Activated CD4-positive, CD25-positive, alpha-beta regulatory T cell treated with anti-CD3 and anti-CD28 coated beads, Interleukin-2, amount 50 U/mL, for 16 hours (primary cell): ENCODE data around the gene EVC.

Experiments used
- DNase-seq: peaks from one replicate; pipeline ENCODE4 v3.0.0-alpha.2; 2020; ENCODE audit warnings: low read depth, low spot score

EVC gene

DNA sequence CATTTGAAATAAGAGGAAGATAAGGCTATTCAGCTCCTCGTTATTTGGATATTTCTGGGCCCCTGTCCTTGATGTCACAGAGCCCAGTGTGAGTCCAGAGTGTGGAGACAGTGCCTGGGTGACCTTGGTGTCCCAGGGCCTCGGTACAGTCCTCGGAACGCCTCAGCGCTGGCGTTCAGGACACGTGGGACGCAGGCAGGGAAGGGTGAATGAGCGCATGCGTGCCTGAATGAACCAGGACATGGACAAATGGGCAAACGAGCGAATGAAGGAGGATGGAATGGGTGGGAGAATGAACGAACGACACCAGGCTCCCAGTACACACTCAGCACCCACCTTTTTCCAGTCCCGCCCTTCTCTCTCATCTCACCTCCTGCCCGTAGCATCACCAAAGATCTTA, 44.2 kb downstream of the EVC start:
- no peak for DNase-seq

DNA sequence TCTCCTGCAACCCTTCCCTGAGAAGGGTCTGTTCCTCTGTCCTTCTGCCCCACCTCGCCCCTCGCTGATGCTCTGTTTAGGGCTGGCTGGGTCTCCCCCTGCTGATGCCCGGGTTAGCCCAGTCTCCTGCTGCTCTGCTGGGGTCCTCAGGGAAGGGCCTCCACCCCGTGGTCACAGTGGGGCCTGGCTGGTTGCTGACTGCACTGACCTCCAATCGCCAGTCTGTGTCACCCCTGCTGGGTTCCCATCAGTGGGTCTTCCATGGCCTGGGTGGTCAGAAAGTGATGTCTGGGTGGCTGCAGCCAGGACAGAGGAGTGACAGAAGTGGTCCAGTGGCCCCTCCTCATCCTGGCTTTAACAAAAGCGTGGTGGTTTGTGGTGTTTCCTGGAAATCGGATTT, 44.7 kb downstream of the EVC start:
- no peak for DNase-seq

DNA sequence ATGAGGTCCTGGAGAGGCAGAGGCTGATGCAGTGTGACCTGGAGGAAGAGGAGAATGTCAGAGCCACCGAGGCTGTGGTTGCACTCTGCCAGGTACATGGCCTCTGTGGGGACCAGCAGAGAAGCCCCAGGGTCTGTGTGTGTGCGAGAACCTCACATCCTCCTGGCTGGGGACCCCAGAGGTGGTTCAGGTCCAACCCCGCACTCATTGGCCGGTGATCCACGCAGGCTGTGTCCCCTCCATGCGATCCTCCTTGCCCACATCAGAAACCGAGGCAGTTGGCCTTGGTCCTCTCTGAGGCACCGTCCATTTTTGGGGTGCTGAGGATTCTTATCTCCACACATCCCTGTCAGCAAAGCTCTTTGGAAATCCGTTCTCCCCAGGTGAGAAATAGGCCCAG, 45.3 kb downstream of the EVC start:
- DNase-seq = no peak

DNA sequence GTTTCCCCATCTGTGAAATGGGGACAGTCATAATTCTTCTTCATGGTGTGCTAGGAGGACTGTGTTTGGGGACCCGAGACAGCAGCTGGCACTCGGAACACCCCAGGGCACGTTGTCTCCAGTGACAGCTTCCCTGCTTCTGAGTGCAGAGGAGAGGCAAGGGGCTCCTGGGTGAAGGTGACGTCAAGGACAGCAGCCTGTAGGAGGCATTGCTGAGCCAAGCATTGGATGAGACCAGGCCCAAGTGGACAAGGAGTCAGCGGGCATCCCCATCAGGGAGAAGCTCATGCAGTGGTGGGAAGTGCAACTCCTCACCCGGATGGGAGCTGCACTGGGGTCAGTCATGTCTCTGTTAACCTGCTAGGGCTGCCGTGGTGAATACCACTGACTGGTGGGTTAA, 46.1 kb downstream of the EVC start:
- no peak for DNase-seq

DNA sequence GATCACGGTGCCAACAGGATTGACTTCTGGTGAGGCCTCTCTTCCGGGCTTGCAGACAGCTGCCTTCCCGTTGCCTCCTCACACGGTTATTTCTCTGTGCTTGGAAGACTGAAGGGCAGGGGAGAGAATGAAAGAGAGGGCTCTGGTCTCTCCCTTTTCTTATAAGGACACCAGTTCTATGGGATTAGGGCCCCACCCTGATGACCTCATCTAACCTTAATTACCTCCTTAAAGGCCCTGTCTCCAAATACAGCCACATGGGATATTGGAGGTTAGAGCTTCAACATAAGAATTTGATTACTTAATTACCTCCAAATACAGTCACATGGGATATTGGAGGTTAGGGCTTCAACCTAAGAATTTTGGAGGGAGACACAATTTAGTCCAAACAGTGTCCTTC, 46.5 kb downstream of the EVC start:
- no peak for DNase-seq

DNA sequence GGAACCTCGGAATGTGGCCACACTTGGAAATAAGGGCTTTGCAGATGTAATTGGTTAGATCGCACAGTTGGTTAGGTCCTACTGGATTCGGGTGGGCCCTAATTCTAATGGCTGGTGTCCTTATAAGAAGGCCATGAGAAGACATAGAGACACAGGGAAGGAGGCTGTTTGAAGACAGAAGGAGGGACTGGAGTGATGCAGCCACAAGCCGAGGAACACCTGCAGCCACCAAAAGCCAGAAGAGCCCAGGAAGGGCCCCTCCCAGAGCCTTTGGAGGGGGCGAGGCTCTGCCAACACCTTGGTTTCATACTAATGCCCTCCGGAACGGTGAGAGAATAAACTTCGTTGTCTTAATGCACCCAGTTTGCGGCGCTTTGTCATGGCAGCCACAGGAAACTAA, 47.0 kb downstream of the EVC start:
- DNase-seq = no peak

DNA sequence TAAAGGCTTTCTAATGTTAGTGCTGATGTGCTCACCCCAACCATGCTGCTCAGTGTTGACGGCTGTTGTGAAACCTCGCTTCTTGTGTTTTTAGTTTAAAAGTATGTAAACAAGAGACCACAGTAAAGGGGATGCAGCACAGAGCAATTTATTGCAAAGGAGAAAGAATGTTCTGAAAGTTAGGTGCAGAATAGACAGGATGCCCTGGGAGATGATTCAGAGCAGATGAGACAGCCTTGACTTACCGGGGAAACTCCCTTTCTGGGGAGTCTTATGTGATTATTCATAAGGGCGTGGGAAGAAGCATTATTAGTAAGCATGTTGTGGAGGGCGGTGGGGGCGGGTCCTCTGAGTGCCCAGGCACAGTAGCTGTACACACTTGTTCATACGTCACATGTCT, 47.7 kb downstream of the EVC start:
- DNase-seq = peak; percentile 4

DNA sequence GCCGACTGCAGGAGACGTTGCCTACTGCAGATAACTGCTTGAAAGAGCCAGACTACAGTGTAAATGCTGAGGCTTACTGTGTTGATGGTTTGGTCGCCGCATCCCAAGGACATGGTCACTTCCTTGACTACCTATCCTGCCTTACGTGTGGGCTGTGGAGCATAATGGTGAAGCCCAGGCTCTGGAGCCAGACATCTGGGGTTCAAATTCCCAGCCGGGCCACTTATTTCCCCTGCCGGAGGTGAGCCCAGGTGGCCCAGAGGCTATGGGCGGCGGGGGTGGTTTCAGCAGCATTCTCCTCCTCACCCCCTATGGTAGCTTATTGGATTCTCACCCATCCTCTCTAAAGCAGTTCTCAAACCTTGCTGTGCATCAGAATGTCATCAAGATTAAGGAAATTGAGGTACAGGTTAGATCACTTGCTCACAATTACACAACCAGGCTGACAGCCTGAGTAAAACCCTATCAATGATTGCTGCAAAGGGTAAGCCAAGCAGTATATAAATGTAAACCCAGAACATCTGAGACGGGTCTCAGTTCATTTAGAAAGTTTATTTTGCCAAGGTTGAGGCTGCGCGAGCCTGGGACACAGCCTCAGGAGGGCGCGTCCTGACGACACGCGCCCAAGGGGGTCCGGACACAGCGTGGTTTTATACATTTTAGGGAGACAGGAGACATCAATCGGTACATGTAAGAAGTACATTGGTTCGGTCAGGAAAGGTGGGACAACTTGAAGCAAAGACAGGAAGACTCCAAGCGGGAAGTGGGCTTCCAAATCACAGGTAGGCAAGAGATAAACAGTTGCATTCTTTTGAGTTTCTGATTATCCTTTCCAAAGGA, 48.5 kb downstream of the EVC start:
- DNase-seq = no peak

DNA sequence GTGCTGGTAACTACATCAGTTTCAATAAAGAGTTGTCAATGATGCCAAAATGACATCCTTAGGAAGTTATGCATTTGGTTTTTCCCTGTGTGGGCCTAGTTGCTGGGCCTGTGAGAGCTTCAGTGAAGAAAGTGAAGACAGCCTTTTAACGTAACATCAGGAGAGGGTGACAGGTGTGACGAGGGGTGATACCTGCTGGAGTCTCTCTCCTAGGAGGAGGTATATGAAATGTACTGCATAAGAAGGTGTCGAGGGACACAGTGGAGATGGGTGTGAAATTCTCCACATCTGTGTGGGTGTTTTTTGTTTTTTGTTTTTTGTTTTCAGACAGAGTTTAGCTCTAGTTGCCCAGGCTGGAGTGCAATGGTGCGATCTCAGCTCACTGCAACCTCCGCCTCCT, 49.2 kb downstream of the EVC start:
- DNase-seq = no peak

DNA sequence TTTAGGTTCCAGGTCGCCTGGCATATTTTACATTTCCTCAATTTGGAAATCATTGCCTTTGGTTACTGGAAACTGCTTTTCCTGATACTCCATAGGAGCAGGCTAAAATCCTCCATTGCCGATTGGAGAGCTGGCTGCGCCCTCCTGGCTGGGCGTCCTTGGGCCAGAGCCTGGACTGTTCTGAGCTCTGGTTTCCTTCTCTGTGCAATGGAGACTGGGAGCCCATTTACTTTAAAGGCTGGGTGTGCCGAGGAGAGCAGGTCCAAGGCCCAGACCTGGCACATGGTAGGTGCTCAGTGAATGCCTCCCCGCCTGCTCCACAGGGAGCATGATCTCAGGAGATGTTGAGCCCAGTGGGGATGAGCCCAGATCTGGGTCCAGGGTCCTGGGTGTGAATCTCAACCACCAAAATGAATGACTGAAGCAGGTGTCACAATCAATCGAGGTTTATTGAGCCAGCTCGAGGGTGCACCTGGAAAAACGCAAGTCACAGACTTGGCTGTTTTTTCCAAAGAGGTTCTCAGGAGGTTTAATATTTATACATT, 50.0 kb downstream of the EVC start:
- no peak for DNase-seq

DNA sequence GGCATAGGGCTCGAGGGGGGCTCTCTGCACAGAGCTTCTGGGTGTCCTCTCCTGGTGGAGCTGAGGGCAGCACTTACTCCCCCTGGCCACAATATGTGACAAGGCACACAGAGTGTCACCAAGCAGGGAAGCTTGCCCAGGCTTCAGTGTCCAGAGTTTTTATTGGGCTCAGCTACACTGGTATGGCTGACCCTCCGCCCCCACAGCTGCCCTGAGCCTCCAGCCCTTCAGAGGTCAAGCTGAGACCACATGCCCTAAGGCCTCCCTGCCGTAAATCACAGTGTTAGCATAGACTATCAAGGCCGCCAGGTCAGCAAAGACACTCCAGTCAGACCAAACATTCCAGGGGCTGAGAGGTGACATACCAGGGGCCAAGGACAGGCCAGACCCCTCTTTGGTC, 59.0 kb downstream of the EVC start:
- DNase-seq = no peak

DNA sequence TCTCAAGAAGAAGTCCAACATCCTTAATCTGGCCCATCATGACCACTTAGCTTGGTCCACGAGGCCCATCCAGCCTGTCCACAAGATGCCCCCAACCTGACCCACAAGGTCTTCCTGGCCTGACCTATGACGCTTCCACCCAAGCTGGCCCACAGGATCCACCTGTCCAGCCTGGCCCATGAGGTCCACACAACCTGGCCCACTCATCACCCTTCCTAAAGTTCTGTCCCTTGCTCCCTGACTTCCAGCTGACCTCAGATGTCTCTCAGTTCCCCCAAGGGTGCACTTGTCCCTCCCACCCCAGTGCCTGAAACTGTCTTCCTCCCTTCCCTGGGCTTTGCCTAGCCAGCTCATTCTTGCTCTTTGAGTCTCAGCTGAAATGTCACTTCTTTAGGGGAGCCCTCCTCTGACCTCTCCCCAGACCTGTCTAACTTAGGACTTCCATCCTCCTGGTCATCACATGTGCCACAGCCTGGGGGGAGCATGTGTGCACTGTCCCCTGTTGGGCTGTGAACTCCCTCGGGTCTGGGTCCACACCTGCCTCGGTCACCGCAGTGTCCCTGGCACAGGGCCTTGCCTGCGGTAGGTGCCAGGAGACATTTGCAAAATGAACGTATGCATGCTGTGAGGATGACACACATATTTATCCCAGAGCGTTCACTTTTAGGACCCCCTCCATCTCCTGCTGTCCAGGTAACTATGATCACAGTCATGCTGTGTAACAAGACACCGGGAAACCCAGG, 61.7 kb downstream of the EVC start:
- no peak for DNase-seq

DNA sequence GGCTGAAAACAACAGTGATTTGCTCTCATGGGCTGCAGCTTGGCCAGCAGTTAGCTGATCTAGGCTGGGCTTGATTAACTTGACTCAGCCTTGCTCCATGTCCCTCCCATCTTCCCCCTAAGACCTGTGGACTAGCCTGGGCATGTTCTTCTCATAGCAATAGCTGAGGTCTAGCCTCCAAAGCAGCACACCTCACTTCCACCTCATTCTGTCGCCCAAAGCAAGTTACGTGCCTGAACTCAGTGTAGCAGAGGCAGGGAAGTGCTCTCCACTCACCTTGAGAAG, 62.2 kb downstream of the EVC start:
- DNase-seq = no peak

DNA sequence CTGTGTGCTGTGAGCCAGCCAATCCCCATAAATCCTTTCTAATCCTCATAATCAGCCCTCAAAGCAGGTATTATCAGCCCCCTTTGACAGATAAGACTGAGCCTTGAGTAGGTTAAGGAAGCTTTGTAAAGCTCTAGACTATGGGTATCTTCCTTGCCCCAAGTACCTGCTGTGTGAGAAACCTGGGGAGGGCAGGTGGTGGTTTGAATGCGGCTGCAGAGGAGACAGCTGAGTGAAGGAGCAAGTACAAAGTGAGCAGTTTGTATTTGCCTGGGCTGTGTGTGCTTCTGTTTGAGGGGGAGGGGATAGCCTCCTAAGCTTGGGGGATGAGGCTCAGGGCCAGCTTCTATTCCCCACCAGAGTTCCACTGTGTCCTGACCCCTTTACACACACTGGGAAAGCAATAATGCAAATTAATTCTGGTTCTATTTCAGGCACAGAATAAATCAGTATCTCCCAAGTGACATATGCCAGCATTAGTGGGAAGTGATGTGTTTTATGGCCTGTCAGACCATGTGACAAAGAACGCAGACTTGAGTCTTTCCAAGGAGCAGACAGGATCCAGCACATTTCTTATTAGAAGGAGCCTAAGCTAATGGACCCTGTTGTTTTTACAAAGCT, 63.5 kb downstream of the EVC start:
- no peak for DNase-seq

DNA sequence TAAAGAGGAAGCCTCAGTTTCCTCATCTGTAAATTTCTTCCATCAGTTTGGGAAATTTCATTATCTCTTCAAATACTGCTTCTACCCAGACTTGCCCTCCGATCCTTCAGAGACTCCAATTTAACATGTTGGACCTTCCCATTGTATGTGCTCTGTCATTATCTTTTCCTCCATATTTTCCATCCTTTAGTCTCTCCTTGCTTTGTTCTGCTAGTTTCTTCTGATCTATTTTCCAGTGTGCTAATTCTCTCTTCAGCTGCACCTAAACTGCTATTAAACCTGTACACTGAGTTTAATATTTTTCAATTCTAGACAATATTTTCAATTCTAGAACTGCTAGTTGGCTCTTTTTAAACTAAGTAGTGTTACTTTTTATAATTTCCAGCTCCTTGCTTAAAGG, 65.5 kb downstream of the EVC start:
- DNase-seq = no peak

DNA sequence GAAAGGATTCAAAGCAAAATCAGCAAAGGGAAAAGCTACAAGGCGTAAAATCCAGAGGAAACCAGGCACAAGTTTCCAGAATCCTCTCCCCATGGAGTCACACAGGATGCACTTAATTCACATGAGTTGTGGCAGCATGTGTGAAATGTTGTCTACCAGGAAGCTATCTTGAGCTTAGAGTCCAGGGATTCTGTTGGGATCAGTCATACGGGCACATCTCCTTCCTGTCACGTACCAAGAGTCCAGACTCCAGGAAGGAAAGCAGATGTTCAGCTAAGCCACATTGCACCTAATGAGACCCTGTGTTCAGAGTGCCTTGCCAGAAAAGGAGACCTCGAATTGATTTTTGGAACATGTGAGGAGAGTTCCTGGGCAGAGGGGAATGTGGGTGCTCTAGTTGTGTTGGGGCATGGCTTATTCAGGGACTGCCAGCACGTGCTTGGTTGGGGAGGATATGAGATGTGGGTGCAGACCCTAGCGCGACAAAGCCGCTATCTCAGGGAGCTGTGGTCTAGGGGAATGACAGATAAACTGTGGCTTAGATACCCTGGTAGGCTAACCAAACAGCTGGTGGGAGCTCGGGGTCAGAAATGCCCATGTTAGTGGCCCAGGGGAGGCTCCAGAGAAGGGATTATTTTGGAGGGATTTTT, 70.0 kb downstream of the EVC start:
- DNase-seq = no peak

DNA sequence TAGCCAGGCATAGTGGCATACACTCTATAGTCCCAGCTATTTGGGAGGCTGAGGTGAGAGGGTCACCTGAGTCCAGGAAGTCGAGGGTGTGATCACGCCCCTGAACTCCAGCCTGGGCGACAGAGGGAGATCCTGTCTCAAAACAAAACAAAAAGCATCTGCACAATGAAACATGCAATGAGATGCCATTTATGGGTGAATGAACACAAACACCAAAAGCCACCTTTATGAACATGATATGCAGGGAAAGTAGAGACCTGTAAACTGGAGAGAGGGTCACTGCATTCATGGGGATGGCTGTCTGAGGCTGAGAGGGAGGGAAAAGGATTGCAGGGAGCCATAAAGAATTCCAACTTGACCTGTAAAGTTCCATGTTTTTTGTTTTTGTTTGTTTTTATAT, 70.7 kb downstream of the EVC start:
- DNase-seq = no peak

DNA sequence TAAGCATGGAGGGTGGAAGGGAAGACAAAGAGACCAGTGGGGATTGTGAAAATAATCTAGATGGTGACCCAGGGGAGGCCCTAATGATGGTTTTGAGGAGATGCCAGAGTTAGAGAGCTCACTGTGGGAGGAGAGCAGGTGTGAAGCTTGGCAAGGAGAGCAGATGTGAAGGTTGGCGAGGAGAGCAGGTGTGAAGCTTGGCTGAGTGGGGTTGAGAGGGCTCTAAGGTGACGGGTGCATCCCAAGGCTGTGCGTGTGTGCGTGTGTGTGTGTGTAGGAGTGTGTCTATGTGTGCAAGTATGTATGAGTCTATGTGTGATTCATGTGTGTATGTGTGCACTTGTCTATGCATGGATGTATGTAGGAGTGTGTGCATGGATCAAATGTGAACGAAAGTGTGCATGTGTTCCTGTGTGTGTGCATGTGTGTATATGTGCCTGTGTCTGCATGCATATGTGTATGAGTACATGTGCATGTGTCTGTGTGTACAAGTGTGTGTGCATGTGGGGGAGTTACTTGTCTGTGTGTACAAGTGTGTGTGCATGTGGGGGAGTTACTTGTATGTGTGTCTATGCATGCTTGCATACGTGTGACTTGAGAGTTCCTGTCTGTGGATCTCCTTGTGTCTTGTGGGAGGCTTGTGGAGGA, 72.0 kb downstream of the EVC start:
- no peak for DNase-seq

DNA sequence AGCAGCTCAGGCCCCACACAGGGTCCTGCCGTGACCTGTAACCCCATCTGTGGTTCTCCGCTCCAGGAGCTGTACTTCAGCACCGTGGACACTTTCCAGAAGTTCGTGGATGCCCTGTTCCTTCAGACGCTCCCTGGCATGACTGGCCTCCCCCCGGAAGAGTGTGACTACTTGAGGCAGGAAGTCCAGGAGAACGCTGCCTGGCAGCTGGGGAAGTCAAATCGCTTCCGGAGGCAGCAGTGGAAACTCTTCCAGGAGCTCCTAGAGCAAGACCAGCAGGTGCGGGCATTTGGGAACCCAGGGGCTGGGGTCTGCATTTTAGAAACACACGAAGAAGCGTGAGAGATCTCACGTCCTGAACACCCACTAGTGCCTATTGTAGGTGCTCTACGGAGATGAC, 72.5 kb downstream of the EVC start:
- DNase-seq = no peak

DNA sequence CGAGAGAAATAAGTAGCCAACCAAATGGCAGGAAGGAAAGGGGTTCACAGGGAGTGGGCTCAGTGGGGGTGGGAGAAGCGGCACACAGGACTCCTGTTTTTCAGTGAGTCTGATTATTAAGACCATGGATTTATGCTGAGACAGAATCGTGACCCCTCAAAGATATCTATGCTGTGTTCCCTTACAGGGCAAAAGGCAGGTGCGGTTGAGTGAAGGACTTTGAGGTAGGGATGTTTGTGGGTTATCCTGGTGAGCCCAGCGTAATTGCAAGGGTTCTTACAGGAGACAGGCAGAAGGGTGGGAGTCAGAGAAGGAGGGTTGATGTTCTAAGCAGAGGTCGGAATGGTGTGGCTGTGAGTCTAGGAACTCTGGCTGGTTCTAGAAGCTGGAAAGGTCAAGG, 73.0 kb downstream of the EVC start:
- no peak for DNase-seq

DNA sequence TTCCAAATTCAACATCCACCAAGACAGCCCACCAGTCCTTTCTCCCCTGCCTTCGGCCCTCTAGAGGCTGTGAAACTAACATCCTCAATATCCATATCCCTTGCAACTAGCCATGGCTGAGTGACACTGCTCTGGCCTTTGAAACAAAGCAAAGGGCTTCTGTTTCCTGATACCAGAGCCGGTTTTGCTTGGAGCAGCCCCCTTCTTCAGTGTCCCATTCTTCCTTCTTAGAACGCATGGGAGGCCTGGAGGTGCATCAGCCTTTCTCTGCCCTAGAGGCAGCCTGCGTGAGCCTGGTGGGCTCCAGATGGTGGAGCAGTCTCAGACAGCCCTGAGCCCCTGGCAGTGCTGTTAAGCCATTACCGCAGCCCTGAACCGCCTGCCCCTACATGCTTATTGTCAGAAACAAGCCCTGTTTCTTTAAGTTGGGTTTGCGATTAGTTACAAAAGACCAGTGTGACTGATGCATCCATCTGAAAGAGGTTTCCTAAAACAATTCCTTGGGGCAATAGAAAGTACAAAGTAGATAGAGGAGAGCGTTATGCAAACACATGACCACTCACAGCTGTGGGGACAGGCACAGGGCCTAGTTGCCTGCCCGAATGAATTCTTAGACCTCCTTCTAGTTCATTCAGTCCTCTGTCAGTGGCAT, 74.1 kb downstream of the EVC start:
- no peak for DNase-seq
